NCI-H1436 treated with DMSO at 0.1 percent for 48 hours (cell line): Measurements from ENCODE around the gene MATN1.
"Not testable (repeated sequence)": the region's sequence is repeated elsewhere in the genome, so short reads cannot be mapped to it uniquely, and the experiment has no call there.

ENCODE experiments used
- DNase-seq: peaks from one replicate; lab custom pipeline; 2025; lab: John Stamatoyannopoulos, UW

Gene MATN1

DNA sequence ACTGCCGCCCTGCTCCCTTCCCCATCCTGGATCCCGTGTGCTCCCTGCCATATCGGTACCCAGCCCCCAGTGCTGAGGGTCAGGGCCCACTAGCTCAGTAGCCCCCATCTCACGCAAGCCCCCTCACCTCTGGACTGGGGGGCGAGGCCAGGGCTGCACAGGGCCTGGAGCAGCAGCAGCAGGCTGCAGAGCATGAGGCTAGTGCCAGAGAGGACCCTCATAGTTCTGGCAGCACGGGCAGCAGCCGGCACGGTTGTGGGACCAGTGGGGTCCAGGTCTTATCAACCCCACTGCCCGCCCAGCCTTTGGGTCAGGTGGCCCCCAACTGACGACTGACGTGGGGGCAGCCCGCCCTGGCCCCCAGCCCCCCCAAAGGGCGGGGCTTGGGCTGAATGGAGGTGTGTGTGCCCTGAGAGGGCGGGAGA lies at the start of gene MATN1:
Gene MATN1 (minus strand): TSS at position 255 of the 425 bp plus-strand sequence. CDS start 34 bp downstream, at position 221.
- no peak for DNase-seq

- no peak for DNase-seq
Observed at GRCh38 chr1:30771005-30771404, 47.6 kb upstream of the MATN1 start.

DNA sequence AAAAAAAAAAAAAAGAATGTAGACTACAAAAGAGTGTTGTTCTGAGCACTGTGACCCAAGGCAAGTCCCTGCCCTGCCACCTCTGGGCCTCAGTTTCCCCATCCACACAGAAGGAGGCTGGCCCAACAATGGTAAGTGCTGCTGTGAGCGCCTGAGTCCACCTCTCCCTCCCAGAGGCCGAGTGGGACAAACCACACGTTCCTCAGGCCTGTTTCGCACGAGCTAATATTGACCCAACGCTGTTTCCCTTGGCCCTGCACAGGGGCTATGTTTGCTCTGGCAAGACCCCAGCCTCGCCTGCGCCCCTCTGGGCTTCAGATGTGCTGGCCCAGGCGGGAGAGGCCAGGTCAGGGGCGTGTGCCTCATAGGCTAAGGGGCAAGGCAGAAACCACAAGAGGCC lies 46.8 kb upstream of the MATN1 start:
- no peak for DNase-seq

DNA sequence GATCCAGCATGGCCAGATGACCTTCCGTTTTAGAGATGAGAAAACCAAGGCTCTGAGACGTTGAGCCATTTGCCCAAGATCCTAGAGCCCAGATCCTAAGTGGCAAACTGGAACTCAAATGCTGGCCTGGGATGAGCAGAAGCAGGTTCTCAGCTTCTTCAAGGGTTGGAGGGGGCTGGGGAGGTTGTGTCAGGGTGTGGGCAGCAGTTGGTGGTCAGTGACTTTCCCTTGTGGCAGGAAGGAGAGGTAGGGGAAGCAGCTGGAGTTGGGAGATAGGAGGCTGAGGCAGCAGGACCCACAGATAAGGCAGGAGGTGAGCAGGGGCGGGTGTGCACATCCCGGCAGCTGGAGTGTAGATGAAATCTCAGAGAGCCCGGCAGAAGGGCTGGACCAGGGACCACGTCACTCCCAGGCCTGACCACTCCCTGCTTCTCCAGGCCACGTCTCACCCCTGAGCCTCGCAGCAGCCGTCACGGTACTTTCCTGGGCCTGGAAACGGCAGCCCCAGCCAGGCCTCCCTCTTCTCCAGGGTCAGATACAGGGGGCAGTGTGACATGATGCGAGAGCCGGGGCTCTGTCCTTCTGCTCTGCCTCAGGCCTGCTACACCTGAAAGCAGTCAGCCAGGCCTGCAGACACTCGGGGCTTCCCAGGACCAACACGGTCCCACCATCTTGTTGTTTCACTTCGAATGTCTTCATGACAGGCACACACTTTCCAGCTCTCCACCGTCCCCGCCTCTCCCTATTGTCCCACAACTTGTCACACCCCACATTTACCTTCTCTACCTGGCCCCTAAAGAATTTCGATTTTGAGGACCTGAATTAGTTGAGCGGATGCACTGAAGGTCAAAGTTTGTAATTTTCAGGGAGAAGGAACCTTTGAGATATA lies 45.7 kb upstream of the MATN1 start:
- DNase-seq: no peak

DNA sequence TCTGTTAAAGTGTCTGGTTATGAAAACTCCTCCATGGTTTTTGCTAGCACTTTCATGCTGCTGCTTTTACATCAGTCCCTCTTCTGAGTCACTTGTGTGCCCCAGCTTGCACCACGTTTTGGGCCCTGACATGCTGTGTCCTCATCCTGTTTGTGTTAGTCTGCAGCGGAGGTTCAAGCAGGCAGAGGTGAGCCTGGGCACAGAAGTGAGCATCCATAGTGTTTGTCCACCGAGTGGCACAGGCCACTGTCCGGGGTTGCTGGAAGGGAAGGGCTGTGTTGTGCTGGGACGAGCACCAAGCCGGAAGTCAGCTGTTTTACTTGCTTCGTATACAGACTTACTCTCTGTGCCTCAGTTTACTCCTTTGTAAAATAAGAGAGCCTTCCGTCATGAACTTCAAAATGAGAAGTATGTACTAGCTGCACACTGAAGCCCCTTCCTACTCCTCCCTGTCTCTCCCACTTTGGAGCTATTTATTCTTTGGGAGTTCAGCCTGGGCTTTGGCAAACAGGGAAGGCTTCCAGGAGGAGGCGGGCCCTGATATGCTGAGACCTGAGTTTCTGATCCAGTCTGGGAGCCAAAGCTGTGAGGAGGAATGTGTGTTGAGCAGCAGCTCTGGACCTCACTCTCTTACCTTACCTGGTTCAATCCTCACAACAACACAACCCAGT lies 44.9 kb upstream of the MATN1 start:
- DNase-seq: no peak

- not testable (repeated sequence) for DNase-seq
Observed at GRCh38 chr1:30766948-30767347, 43.6 kb upstream of the MATN1 start.

- DNase-seq: no peak
Observed at GRCh38 chr1:30765556-30766434, 42.4 kb upstream of the MATN1 start.

- no peak for DNase-seq
Observed at GRCh38 chr1:30764939-30765555, 41.7 kb upstream of the MATN1 start.

DNA sequence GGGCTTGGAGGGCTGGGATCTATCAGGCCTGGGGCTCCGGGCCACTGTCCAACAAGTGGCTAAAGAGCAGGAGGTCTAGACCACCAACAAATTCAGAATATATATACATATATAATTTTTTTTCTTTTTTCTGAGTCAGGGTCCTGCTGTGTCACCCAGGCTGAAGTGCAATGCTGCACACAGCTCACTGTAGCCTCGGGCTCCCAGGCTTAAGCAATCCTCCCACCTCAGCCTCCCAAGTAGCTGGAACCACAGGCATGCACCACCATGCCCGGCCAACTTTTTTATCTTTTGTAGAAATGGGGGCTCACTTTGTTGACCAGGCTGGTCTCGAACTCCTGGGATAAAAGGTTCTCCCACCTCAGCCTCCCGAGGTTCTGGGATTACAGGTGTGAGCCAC lies 41.0 kb upstream of the MATN1 start:
- no peak for DNase-seq

DNA sequence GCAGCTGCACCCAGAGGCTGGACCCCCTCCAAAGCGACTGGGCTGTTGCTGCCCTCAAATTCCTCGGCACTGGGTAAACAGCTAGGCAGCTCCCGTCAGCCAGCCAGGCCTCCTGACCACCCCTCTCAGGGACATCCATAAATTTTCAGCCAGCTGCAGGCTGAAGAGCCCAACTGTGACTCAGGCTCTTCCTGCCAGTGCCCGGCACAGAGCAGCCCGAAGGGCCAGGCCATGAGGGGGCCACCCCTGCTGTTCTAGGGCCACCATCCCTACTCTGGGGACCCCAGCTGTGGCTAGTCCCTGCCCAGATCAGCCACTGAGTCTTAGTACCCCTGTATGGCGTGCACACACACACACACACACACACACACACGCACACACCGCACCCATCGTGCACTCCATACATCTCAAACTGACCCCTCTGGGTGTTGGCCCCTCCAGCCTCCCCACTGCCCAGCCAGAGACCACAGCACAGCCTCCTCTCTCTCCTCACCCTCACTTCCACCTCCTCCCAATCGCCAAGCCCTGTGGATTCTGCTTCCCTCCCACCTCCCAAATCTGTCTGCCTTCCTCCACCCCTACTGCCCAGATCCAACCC lies 40.4 kb upstream of the MATN1 start:
- DNase-seq: no peak

GRCh38 chr1:30762930-30763650 lies 39.7 kb upstream of the MATN1 start:
- DNase-seq: no peak

DNA sequence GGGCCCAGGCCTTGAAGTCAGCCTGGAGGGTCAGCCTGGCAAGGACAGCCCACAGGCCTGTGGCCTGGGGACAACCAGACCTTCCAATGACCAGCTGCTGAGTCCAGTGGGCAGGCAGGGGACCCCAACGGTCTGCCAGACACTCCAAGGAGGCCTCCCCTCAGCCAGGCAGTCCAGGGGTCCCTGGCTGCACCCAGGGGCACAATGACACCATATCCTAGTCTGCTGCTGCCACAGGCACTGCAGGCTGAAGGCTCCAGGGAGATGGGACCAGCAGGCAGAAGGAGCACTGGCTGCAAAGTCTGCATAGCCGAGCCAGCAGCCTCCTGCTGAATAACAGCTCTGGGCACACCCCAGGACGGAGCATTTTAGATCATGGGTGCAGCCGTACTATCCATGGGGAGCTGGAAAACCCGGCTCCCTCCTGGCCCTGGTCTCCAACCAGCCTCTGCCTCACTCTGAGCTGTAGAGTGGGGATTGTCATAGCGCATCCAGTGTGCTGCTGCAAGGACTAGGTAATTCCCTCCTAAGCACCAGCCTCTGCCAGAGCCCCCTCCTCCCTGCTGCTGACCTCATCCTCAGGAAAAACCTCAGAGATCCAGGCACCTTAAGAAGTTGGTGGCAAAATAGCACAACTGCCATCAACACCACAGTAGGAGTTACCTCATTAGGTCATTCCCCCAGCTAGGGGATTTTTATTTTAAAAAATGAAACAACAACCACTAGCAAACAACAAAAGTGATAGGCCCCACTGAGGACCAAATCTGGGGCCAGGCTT lies 39.0 kb upstream of the MATN1 start:
- DNase-seq: no peak

DNA sequence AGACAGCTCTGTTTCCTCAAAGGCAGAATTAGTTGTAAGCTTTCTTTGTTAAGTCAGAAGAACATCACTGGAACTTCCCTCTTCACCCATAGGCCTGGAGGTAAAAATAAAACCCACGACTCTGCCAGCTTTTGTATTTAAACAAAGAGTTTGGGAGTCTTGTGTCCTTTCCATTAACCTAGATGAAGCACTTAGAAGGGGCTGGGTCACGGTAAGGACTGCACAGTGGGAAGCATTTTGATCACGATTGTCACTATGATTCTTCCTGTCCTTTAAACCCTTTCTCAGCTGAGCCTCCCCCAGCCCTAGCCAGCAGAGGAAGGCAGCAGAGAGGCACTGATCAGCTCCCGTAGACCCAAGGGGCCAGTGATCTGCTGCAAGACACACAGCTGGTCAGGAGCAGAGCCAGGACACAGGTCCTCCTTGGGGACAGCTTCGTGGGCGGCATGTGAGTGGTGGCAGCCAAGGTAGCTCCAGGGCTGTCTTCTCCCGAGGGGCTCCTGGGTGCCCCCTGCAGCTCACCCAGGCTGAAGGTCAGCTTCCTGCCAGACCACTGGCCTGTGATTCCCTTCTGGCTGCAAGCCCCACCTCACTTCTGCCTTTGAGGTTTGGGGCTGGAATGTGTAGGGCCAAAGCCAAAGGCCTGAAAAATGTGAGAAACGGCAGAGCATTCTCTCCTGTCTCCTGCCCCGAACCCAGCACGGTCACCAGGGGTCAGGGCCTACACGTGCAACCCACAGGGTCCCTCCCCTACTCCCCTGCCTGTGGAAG lies 38.2 kb upstream of the MATN1 start:
- DNase-seq: no peak

DNA sequence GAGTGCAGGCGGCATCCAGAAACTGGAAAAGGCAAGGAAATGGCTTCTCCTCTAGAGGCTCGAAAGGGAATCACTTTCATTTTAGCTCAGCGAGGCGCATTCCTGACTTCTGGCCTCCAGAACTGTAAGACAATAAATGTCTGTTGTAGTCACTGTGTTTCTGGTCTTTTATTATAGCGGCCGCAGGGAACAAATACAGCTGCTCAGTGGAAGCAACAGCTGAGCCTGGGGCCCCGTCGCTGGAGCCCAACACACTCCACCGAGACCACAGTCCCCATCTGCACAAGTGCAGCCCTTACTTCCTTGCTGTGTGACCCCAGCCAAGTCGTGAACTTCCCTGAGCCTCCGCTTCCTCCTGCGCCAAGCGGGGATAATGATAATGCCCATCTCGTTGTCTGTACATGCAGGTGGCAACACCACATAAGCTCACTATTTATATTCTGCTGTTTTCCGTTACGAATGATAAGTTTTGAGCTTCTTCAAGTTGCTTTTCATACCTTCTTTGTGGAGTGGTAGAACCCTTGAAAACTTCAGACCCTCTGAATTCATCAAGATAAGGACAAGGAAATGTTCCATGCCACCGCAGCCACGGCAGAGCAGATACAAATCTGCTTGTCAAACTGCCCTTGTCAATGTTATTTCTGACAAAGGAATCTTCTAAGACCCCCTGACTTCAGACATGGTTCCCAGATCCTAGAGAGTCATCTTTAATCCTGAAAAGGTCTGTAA lies 37.4 kb upstream of the MATN1 start:
- DNase-seq: no peak

DNA sequence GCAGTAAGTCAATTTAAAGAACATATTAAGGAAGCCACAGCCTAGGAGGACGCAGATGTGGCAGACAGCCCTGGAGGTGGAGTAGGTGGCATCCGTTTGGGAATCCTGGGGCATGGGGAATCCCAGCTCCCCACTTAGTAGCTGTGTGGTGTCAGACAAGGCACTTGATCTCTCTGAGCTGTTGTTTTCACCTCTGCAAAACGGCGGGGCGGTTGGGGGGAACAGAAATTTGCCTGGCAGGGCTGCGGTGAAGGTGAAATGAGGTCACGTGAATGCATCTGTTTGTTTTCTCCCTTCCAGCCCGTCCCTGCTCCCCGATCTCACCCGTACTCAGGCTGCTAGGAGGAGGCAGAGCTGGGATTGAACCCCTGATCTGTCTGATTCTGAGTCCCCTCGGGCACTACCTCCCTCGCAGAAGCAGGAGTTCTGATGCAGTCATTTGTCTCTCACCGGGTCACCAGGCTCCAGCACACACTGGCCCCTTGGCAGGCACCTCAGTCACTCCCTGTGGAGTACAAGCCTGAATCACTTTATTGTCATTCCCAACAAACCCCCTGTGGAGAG lies 36.4 kb upstream of the MATN1 start:
- no peak for DNase-seq

- DNase-seq: no peak
Observed at GRCh38 chr1:30758785-30759380, 35.5 kb upstream of the MATN1 start.

DNA sequence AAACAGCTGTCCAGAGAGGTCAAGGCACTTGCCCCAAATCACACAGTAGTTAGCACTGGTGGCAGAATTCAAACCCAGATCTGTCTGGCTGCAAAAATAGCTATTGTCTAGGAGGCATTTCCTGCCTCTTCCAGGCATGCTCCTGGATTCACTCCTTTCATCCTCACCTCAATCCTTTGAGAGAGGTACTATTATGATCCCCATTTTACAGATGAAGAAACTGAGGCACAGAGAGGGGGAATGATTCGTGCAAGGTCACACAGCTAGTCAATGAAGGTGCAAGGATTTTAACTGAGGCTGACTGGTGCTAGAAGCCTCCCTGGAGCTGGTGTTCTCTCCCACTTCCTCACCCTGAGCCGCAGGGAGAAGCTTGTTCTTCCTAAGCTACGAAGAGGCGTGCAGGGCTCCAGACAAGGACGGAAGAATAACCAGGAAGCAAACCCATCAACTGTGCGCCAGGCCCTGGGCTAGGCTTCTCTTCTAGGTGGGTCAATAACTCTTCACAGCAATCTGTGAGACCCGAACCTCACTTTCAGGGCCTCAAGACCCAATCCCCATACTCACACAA lies 34.8 kb upstream of the MATN1 start:
- DNase-seq: no peak
